Trophoblast cell (in vitro differentiated cells and primary cell): Measurements from ENCODE around the gene PGA4.
"Not testable (repeated sequence)": the region's sequence is repeated elsewhere in the genome, so short reads cannot be mapped to it uniquely, and the experiment has no call there.

Experiments
- DNase-seq, 2 donors: peaks; one replicate each; pipeline ENCODE4 v3.0.0-alpha.2; 2016
- H2AFZ ChIP-seq: 2 replicates; pipeline ENCODE4 v1.6.1; 2013; ENCODE audit warnings: low read length, moderate library complexity, mild to moderate bottlenecking; ENCODE audit not compliant: insufficient read depth, poor library complexity
- H2AK5ac ChIP-seq: 2 replicates; pipeline ENCODE4 v1.6.1; 2013; ENCODE audit warnings: mild to moderate bottlenecking, low read length
- H2BK120ac ChIP-seq: 2 replicates; pipeline ENCODE4 v1.6.1; 2013; ENCODE audit warnings: low read length, mild to moderate bottlenecking, moderate library complexity; ENCODE audit not compliant: insufficient read depth, poor library complexity
- H2BK12ac ChIP-seq: 2 replicates; pipeline ENCODE4 v1.6.1; 2013; ENCODE audit warnings: mild to moderate bottlenecking, low read length, moderate library complexity
- H2BK5ac ChIP-seq: 2 replicates; pipeline ENCODE4 v1.6.1; 2013; ENCODE audit warnings: low read length, low read depth, moderate library complexity, mild to moderate bottlenecking; ENCODE audit not compliant: poor library complexity
- H3K14ac ChIP-seq: 2 replicates; pipeline ENCODE4 v1.6.1; 2013; ENCODE audit warnings: mild to moderate bottlenecking, low read length
- H3K18ac ChIP-seq: 2 replicates; pipeline ENCODE4 v1.6.1; 2013; ENCODE audit warnings: mild to moderate bottlenecking, low read length
- H3K23ac ChIP-seq: 2 replicates; pipeline ENCODE4 v1.6.1; 2013; ENCODE audit warnings: low read length
- H3K27ac ChIP-seq: 2 replicates; pipeline ENCODE4 v1.5.1; 2013; ENCODE audit warnings: low read depth, mild to moderate bottlenecking, inconsistent platforms, low read length, moderate library complexity
- H3K27me3 ChIP-seq: 2 replicates; pipeline ENCODE4 v1.6.1; 2013; ENCODE audit warnings: inconsistent platforms, mild to moderate bottlenecking, low read length, moderate library complexity; ENCODE audit not compliant: insufficient read depth
- H3K36me3 ChIP-seq, 2 experiments: 1 replicate in 1 of 2; 2 replicates in 1 of 2; pipeline ENCODE4 v1.6.1; 2013; ENCODE audit warnings: low read length in 2 of 2, mild to moderate bottlenecking in 2 of 2, moderate library complexity in 1 of 2; ENCODE audit not compliant: insufficient read depth in 2 of 2, control insufficient read depth in 1 of 2
- H3K4ac ChIP-seq: 2 replicates; pipeline ENCODE4 v1.6.1; 2013; ENCODE audit warnings: low read depth, mild to moderate bottlenecking, low read length, moderate library complexity
- H3K4me1 ChIP-seq, 2 experiments: 1 replicate in 1 of 2; 2 replicates in 1 of 2; pipeline ENCODE4 v1.6.1; 2013; ENCODE audit warnings: low read length in 2 of 2, mild to moderate bottlenecking in 2 of 2, moderate library complexity in 1 of 2; ENCODE audit not compliant: insufficient read depth in 2 of 2, control insufficient read depth in 1 of 2
- H3K4me2 ChIP-seq: 2 replicates; pipeline ENCODE4 v1.6.1; 2013; ENCODE audit warnings: inconsistent platforms, mild to moderate bottlenecking, low read length, moderate library complexity
- H3K4me3 ChIP-seq: 2 replicates; pipeline ENCODE4 v1.5.1; 2013; ENCODE audit warnings: mild to moderate bottlenecking, low read depth, low read length, inconsistent platforms
- H3K79me1 ChIP-seq: one replicate; pipeline ENCODE4 v1.6.1; 2013; ENCODE audit warnings: low read length
- H3K79me2 ChIP-seq: 2 replicates; pipeline ENCODE4 v1.6.1; 2013; ENCODE audit warnings: low read length, mild to moderate bottlenecking; ENCODE audit not compliant: control insufficient read depth, insufficient read depth, poor library complexity
- H3K9ac ChIP-seq: 2 replicates; pipeline ENCODE4 v1.6.1; 2013; ENCODE audit warnings: mild to moderate bottlenecking, low read length
- H3K9me3 ChIP-seq: 2 replicates; pipeline ENCODE4 v1.6.1; 2013; ENCODE audit warnings: low read depth, mild to moderate bottlenecking, control low read depth, inconsistent platforms, low read length; ENCODE audit not compliant: insufficient read depth
- H4K12ac ChIP-seq: 2 replicates; pipeline ENCODE4 v1.6.1; 2013; ENCODE audit warnings: low read depth, mild to moderate bottlenecking, low read length, moderate library complexity
- H4K8ac ChIP-seq: 2 replicates; pipeline ENCODE4 v1.6.1; 2013; ENCODE audit warnings: low read depth, mild to moderate bottlenecking, low read length, moderate library complexity
- H4K91ac ChIP-seq: one replicate; pipeline ENCODE4 v1.6.1; 2013; ENCODE audit warnings: low read depth, mild to moderate bottlenecking, low read length, moderate library complexity
- WGBS: extraction: QIAGEN DNeasy Blood & Tissue Kit; methylation state at CpG from one replicate; pipeline ENCODE4 v1.1.7; 2013; ENCODE audit warnings: missing lambda C conversion rate; ENCODE audit not compliant: insufficient read length, insufficient coverage; ENCODE audit errors: extremely low coverage; 5-methylcytosine and 5-hydroxymethylcytosine counted together

The PGA4 gene

DNA sequence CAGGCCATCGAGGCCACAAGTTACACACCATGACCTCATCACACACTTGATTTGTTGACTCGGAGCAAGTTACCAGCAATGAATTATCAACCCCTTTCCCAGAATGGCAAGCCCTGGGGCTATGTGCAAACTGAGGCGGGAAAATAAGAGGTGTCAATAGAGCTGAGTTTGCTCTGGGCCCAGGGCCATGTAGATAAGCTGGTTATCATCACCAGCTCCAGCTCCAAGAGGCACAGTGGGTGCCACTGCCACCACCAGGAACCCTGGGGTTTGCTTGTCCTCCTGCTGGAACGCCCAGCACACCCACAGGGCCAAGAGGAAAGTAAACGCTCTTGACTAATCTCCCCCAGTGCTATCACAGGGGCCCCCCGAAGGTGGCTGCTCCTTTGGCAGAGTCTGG lies 47.9 kb upstream of the PGA4 start:
- no peaks in the 10 kb centered on the region for H3K36me3 ChIP-seq
- no peak overlapping the region for H3K27ac ChIP-seq
- no peak overlapping the region for H2BK120ac ChIP-seq
- no peak overlapping the region for H2AFZ ChIP-seq
- no peak overlapping the region for H3K4ac ChIP-seq
- no peak overlapping the region for H2BK12ac ChIP-seq
- H3K27me3 ChIP-seq, result no peaks in the 10 kb centered on the region
- H3K79me2 ChIP-seq, result no peaks in the 10 kb centered on the region
- H3K79me1 ChIP-seq, result no peaks in the 10 kb centered on the region
- H3K18ac ChIP-seq, result no peak overlapping the region
- no peak for DNase-seq
- H4K91ac ChIP-seq, result no peak overlapping the region
- no peak overlapping the region for H3K4me2 ChIP-seq
- no peak overlapping the region for H3K14ac ChIP-seq
- no peaks in the 10 kb centered on the region for H3K4me1 ChIP-seq
- H3K9me3 ChIP-seq, result peaks cover 2% of the 10 kb centered on the region
- no CpG with 5 or more reads among the region's 6 CpGs for WGBS
- no peak overlapping the region for H2BK5ac ChIP-seq
- H3K23ac ChIP-seq, result no peak overlapping the region
- no peak overlapping the region for H4K8ac ChIP-seq
- H2AK5ac ChIP-seq, result no peak overlapping the region
- H4K12ac ChIP-seq, result no peak overlapping the region
- no peak overlapping the region for H3K9ac ChIP-seq
- no peak overlapping the region for H3K4me3 ChIP-seq

- WGBS, result no CpG with 5 or more reads among the region's 6 CpGs
- no peak overlapping the region for H2BK12ac ChIP-seq
- H2BK120ac ChIP-seq, result no peak overlapping the region
- H3K4me1 ChIP-seq, result no peaks in the 10 kb centered on the region
- no peak overlapping the region for H4K8ac ChIP-seq
- no peak for DNase-seq
- no peaks in the 10 kb centered on the region for H3K79me1 ChIP-seq
- H3K4me2 ChIP-seq, result no peak overlapping the region
- H3K36me3 ChIP-seq, result no peaks in the 10 kb centered on the region
- H3K27me3 ChIP-seq, result no peaks in the 10 kb centered on the region
- no peak overlapping the region for H3K14ac ChIP-seq
- no peak overlapping the region for H3K23ac ChIP-seq
- no peak overlapping the region for H3K27ac ChIP-seq
- no peak overlapping the region for H2AK5ac ChIP-seq
- peaks cover 2% of the 10 kb centered on the region for H3K9me3 ChIP-seq
- no peak overlapping the region for H3K9ac ChIP-seq
- no peak overlapping the region for H3K4ac ChIP-seq
- H4K12ac ChIP-seq, result no peak overlapping the region
- H3K4me3 ChIP-seq, result no peak overlapping the region
- no peak overlapping the region for H2BK5ac ChIP-seq
- no peaks in the 10 kb centered on the region for H3K79me2 ChIP-seq
- H3K18ac ChIP-seq, result no peak overlapping the region
- H2AFZ ChIP-seq, result no peak overlapping the region
- no peak overlapping the region for H4K91ac ChIP-seq
These were observed 47.2 kb upstream of the PGA4 start for GRCh38 chr11:61174949-61175348.

DNA sequence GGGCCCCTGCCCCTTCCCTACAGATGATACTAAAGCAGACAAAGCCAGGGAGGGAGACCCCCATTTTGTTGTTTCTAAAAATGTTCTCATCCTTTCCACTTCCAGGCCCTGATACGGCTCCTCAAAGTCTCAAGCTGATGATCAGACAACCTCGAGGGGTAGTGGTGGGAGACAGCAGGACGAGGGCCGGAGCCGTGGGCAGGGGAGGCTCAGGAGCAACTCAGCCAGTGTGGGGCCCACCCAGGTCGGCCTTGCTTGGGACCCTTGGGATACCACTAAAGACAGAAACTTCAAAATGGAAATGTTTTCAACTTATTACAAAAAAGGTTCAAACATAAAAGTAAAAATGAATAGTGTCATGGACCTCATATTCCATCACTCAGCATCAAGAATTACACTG lies 45.7 kb upstream of the PGA4 start:
- no peaks in the 10 kb centered on the region for H3K27me3 ChIP-seq
- DNase-seq, result no peak
- H4K91ac ChIP-seq, result no peak overlapping the region
- no peak overlapping the region for H3K14ac ChIP-seq
- no peaks in the 10 kb centered on the region for H3K36me3 ChIP-seq
- H3K23ac ChIP-seq, result no peak overlapping the region
- H3K9me3 ChIP-seq, result peaks cover 2% of the 10 kb centered on the region
- no peaks in the 10 kb centered on the region for H3K79me2 ChIP-seq
- H3K4ac ChIP-seq, result no peak overlapping the region
- no peaks in the 10 kb centered on the region for H3K4me1 ChIP-seq
- H2BK120ac ChIP-seq, result no peak overlapping the region
- H4K8ac ChIP-seq, result no peak overlapping the region
- no peak overlapping the region for H4K12ac ChIP-seq
- no peak overlapping the region for H3K9ac ChIP-seq
- no peak overlapping the region for H2BK5ac ChIP-seq
- no peak overlapping the region for H3K27ac ChIP-seq
- no peak overlapping the region for H3K4me3 ChIP-seq
- no peak overlapping the region for H2AK5ac ChIP-seq
- H3K79me1 ChIP-seq, result no peaks in the 10 kb centered on the region
- no peak overlapping the region for H3K18ac ChIP-seq
- no peak overlapping the region for H2AFZ ChIP-seq
- H3K4me2 ChIP-seq, result no peak overlapping the region
- no CpG with 5 or more reads among the region's 6 CpGs for WGBS
- H2BK12ac ChIP-seq, result no peak overlapping the region

- not testable (repeated sequence) for H3K36me3 ChIP-seq, H2BK120ac ChIP-seq, H4K91ac ChIP-seq, H3K79me1 ChIP-seq, H3K4me3 ChIP-seq, H4K12ac ChIP-seq, H3K23ac ChIP-seq, H3K27ac ChIP-seq, H3K4me2 ChIP-seq, H4K8ac ChIP-seq, H2AFZ ChIP-seq, DNase-seq, H2BK5ac ChIP-seq, H3K79me2 ChIP-seq, H3K9ac ChIP-seq, H3K27me3 ChIP-seq, H2AK5ac ChIP-seq, H3K4ac ChIP-seq, H3K18ac ChIP-seq, H3K4me1 ChIP-seq, H2BK12ac ChIP-seq, H3K14ac ChIP-seq, H3K9me3 ChIP-seq
- no CpG with 5 or more reads among the region's 6 CpGs for WGBS
These were observed 41.9 kb upstream of the PGA4 start for GRCh38 chr11:61180205-61180604.
